Endothelial cell of umbilical vein (primary cell): ENCODE measurements around the gene SULF2. TPM values are rescaled to one million over a fixed set of nuclear protein-coding genes. Genes with fewer than 3 reads are reported as not detected.

Experiments
- BruUV-seq: library from RNA; stranded (reverse); fragments of 400-500 nt; replicated peaks from 2 replicates; lab custom pipeline; 2021; lab: Mats Ljungman, UMichigan
- CTCF ChIA-PET: fragments of 300-600, 350-600 bp; sonication (Branson Sonifier 250); formaldehyde crosslinking; loops from one replicate; lab custom pipeline; 2021; ENCODE audit warnings: antibody characterized with exemption, inconsistent platforms; lab: Charles Lee
- POLR2A ChIA-PET: fragments of 300-600, 350-600 bp; sonication (Branson Sonifier 250); formaldehyde crosslinking; loops from one replicate; lab custom pipeline; 2021; ENCODE audit warnings: antibody characterized with exemption, inconsistent platforms; lab: Charles Lee
- DNase-seq: peaks from one replicate; pipeline ENCODE4 v3.0.0-alpha.2; 2011; ENCODE audit warnings: low read depth, low spot score
- FAIRE-seq: peaks from 2 replicates; lab custom pipeline; 2011; peaks lifted over from hg19 to GRCh38; lab: Jason Lieb, UNC
- H2AFZ ChIP-seq: 2 replicates; pipeline ENCODE4 v1.6.0; 2012; ENCODE audit warnings: low read depth, low read length, control low read depth, inconsistent platforms
- H3K27ac ChIP-seq: 2 replicates; pipeline ENCODE4 v1.5.1; 2011; ENCODE audit warnings: low read depth, mild to moderate bottlenecking, control low read depth, low read length, moderate library complexity; ENCODE audit not compliant: insufficient read depth
- H3K27me3 ChIP-seq, 2 experiments: 2 replicates each; pipeline versions ENCODE4 v1.6.0 to v1.6.1; 2011; ENCODE audit warnings: low read length in 2 of 2, mixed read lengths in 1 of 2; ENCODE audit not compliant: control insufficient read depth in 2 of 2, insufficient read depth in 2 of 2
- H3K36me3 ChIP-seq, 2 experiments: 2 replicates in 1 of 2; 3 replicates in 1 of 2; pipeline ENCODE4 v1.5.1; 2011; ENCODE audit warnings: low read length in 2 of 2, mild to moderate bottlenecking in 1 of 2, moderate library complexity in 1 of 2; ENCODE audit not compliant: control insufficient read depth in 2 of 2, insufficient read depth in 2 of 2; ENCODE audit errors: extremely low read depth in 1 of 2
- H3K4me1 ChIP-seq: 3 replicates; pipeline ENCODE4 v1.5.1; 2011; ENCODE audit warnings: mild to moderate bottlenecking, low read length; ENCODE audit not compliant: control insufficient read depth, insufficient read depth; ENCODE audit errors: extremely low read depth
- H3K4me2 ChIP-seq: 2 replicates; pipeline ENCODE4 v1.6.1; 2011; ENCODE audit warnings: low read length, control low read depth, mixed read lengths; ENCODE audit not compliant: insufficient read depth
- H3K4me3 ChIP-seq, 3 experiments: fragments of 200-600 bp in 1 of 3; sonication (generic), shearing (Covaris generic) in 1 of 3; replicated peaks in 1 of 3; 2 replicates each; pipeline ENCODE4 v1.5.1; 2011 to 2016; ENCODE audit warnings: control low read depth in 3 of 3, low read length in 3 of 3, mild to moderate bottlenecking in 2 of 3, inconsistent platforms in 1 of 3, low read depth in 1 of 3, moderate library complexity in 1 of 3; ENCODE audit not compliant: insufficient read depth in 1 of 3
- H3K79me2 ChIP-seq: 2 replicates; pipeline ENCODE4 v1.6.0; 2012; ENCODE audit warnings: low read length, inconsistent platforms; ENCODE audit not compliant: control insufficient read depth, insufficient read depth
- H3K9ac ChIP-seq: replicated peaks from 2 replicates; pipeline ENCODE3; 2011; ENCODE audit warnings: low read length, control low read depth; ENCODE audit not compliant: insufficient read depth; ENCODE audit errors: extremely low read depth
- H3K9me1 ChIP-seq: replicated peaks from 3 replicates; pipeline ENCODE4 v1.6.0; 2011; ENCODE audit warnings: mild to moderate bottlenecking, low read length; ENCODE audit not compliant: control insufficient read depth, insufficient read depth; ENCODE audit errors: extremely low read depth
- H3K9me3 ChIP-seq: replicated peaks from 2 replicates; pipeline ENCODE4 v1.5.1; 2012; ENCODE audit warnings: low read length, inconsistent platforms; ENCODE audit not compliant: control insufficient read depth, insufficient read depth
- H4K20me1 ChIP-seq: replicated peaks from 2 replicates; pipeline ENCODE3; 2011; ENCODE audit warnings: mild to moderate bottlenecking, low read length; ENCODE audit not compliant: control insufficient read depth, insufficient read depth; ENCODE audit errors: extremely low read depth
- EZH2 ChIP-seq: IDR thresholded peaks from 2 replicates; pipeline ENCODE4 v1.6.1; 2012; ENCODE audit warnings: borderline replicate concordance, low read depth, mild to moderate bottlenecking, moderate library complexity, low read length, inconsistent platforms; ENCODE audit not compliant: severe bottlenecking
- FOS ChIP-seq: IDR thresholded peaks from 2 replicates; pipeline ENCODE4 v1.6.1; 2011; ENCODE audit warnings: mild to moderate bottlenecking, low read length, moderate library complexity, borderline replicate concordance; ENCODE audit not compliant: insufficient read depth
- GATA2 ChIP-seq: IDR thresholded peaks from 2 replicates; pipeline ENCODE4 v1.7.0; 2011; ENCODE audit warnings: low read depth, mild to moderate bottlenecking, moderate library complexity, mixed read lengths, low read length; ENCODE audit not compliant: insufficient read length, insufficient read depth
- JUN ChIP-seq: IDR thresholded peaks from 2 replicates; pipeline ENCODE4 v1.6.1; 2011; ENCODE audit warnings: borderline replicate concordance, low read depth; ENCODE audit not compliant: insufficient read length, insufficient read depth
- MAX ChIP-seq: IDR thresholded peaks from 2 replicates; pipeline ENCODE4 v1.6.1; 2011; ENCODE audit not compliant: insufficient read depth, insufficient read length
- MYC ChIP-seq: IDR thresholded peaks from one replicate; pipeline ENCODE4 v1.6.1; 2011; ENCODE audit warnings: mild to moderate bottlenecking, low read depth, low read length
- POLR2A ChIP-seq: IDR thresholded peaks from 2 replicates; pipeline ENCODE4 v1.6.1; 2012; ENCODE audit warnings: low read depth, mild to moderate bottlenecking, control low read depth, low read length
- POLR2AphosphoS5 ChIP-seq: IDR thresholded peaks from 2 replicates; pipeline ENCODE4 v1.6.1; 2012; ENCODE audit warnings: low read depth, mild to moderate bottlenecking, control low read depth, low read length, moderate library complexity; ENCODE audit not compliant: insufficient read depth
- dilution Hi-C: fragments of 300-500 bp; cut with MboI; formaldehyde crosslinking; loops from one replicate; pipeline ENCODE4 v1.15.0; 2019; ENCODE audit warnings: low sequenced_read_pairs; ENCODE audit not compliant: extremely low pct_ligation_motif_present
- intact Hi-C: fragments of 100-400 bp; cut with micrococcal nuclease; formaldehyde crosslinking; loops from one replicate; pipeline ENCODE4 v1.10.0; 2022
- polyA plus RNA-seq, 4 experiments: library from polyadenylated mRNA; depleted of rRNA in 3 of 4; stranded (reverse) in 3 of 4; unstranded in 1 of 4; fragments of >200 nt; gene quantifications; 2 replicates each; pipeline versions ENCODE4 v1.2.1 to v1.2.3, GENCODE V29; 2011 to 2012; ENCODE audit warnings: missing spikeins in 1 of 4
- total RNA-seq: library from RNA; stranded (reverse); gene quantifications from 2 replicates; pipeline ENCODE4 v1.2.3, GENCODE V29; 2021
- TF ChIP-seq, protein P1 (sequence below), 2 donors: IDR thresholded peaks; 1 replicate in 1 of 2; 2 replicates in 1 of 2; pipeline ENCODE4 v1.5.1; 2011; ENCODE audit warnings: low read length in 2 of 2, mild to moderate bottlenecking in 2 of 2, moderate library complexity in 2 of 2, control low read depth in 1 of 2, inconsistent platforms in 1 of 2, low read depth in 1 of 2; ENCODE audit not compliant: insufficient read depth in 1 of 2; ENCODE audit errors: extremely low read depth in 1 of 2

The SULF2 gene
- total and polyA plus RNA-seq, 2 donors (not counting 3 experiments of a cell fraction or from before 2014, with no cell fraction given): 58.5 to 160 TPM

DNA sequence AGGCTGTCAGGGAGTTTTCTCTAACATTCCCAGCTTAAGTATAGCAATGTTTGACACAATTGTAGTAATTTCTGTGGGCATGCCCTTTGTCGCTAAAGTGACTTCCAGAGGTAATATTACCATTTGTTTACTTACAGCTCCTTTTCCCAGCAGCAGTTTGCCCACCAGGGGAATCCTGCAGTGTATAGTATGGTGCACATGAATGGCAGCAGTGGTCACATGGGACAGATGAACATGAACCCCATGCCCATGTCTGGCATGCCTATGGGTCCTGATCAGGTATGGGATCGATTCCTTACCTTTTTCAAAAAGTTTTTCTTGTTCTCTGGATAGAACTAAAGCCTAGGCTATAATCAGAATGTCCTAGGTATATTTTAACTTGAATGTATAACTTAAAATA is 132.5 kb downstream of the SULF2 start:
- Histone ChIP-seq H4K20me1 (no peaks in the 10 kb centered on the region), H3K9me1 (no peaks in the 10 kb centered on the region), H2AFZ (no peak overlapping the region), H3K79me2 (no peaks in the 10 kb centered on the region), H3K9me3 (no peaks in the 10 kb centered on the region), H3K4me1 (peaks cover 17% of the 10 kb centered on the region), H3K27ac (no peak overlapping the region), H3K9ac (no peak overlapping the region), H3K36me3 (peaks cover 9 to 22% of the 10 kb centered on the region in 2 experiments), H3K4me2 (no peak overlapping the region), H3K27me3 (no peaks in the 10 kb centered on the region), H3K4me3 (no peak overlapping the region)
- ChIA-PET POLR2A (no interaction called here), CTCF (interaction anchor here (1.8 kb wide), 1 partner anchor 968 kb away, joined by 8 read pairs; no protein-coding TSS in a partner anchor)
- FAIRE-seq: no peak
- intact Hi-C loops (no loop called here), dilution Hi-C loops (no loop called here)
- DNase-seq: no peak
- no TSS peak for BruUV-seq
- TF ChIP-seq GATA2 (no peak), JUN (no peak), MYC (no peak), POLR2A (no peak), MAX (no peak), POLR2AphosphoS5 (no peak)

DNA sequence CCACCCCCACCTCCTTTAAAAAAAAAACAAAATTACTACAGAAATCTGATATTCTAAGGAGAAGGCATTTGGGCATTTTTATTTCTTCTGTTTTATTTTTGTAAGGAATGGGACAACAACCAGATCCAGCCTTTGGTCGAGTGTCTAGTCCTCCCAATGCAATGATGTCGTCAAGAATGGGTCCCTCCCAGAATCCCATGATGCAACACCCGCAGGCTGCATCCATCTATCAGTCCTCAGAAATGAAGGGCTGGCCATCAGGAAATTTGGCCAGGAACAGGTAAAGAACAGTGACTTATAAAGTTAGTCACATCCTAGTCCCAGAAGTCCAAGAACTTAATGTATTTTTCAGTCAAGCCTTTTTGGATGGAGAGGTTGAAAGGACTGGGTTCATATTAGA is 133.0 kb downstream of the SULF2 start:
- H3K4me2 ChIP-seq: no peak overlapping the region
- no peak for TF ChIP-seq MAX
- no peak for TF ChIP-seq EZH2
- TF ChIP-seq GATA2: no peak
- TF ChIP-seq, protein P1, sequence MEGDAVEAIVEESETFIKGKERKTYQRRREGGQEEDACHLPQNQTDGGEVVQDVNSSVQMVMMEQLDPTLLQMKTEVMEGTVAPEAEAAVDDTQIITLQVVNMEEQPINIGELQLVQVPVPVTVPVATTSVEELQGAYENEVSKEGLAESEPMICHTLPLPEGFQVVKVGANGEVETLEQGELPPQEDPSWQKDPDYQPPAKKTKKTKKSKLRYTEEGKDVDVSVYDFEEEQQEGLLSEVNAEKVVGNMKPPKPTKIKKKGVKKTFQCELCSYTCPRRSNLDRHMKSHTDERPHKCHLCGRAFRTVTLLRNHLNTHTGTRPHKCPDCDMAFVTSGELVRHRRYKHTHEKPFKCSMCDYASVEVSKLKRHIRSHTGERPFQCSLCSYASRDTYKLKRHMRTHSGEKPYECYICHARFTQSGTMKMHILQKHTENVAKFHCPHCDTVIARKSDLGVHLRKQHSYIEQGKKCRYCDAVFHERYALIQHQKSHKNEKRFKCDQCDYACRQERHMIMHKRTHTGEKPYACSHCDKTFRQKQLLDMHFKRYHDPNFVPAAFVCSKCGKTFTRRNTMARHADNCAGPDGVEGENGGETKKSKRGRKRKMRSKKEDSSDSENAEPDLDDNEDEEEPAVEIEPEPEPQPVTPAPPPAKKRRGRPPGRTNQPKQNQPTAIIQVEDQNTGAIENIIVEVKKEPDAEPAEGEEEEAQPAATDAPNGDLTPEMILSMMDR (IDR thresholded peaks at IDR 0.05; ENCODE audit: extremely low read depth in 1 of 2, insufficient read depth in 1 of 2, low read depth in 1 of 2, low read length in 2 of 2): no peak
- no peak for TF ChIP-seq POLR2A
- TF ChIP-seq POLR2AphosphoS5: no peak
- no peak for TF ChIP-seq MYC
- no peak for TF ChIP-seq FOS
- no peak for TF ChIP-seq JUN
- H3K4me1 ChIP-seq: peaks cover 17% of the 10 kb centered on the region
- FAIRE-seq (no peak), DNase-seq (no peak)
- H3K9ac ChIP-seq: no peak overlapping the region
- peaks cover 9 to 22% of the 10 kb centered on the region in 2 experiments for H3K36me3 ChIP-seq
- H3K27me3 ChIP-seq: no peaks in the 10 kb centered on the region
- H2AFZ ChIP-seq: no peak overlapping the region
- dilution Hi-C loops (no loop called here), intact Hi-C loops (no loop called here)
- H3K79me2 ChIP-seq: no peaks in the 10 kb centered on the region
- H3K27ac ChIP-seq: no peak overlapping the region
- no peak overlapping the region for H3K4me3 ChIP-seq
- H3K9me1 ChIP-seq: no peaks in the 10 kb centered on the region
- no peaks in the 10 kb centered on the region for H3K9me3 ChIP-seq
- H4K20me1 ChIP-seq: no peaks in the 10 kb centered on the region
- CTCF ChIA-PET: no interaction called here
- POLR2A ChIA-PET: no interaction called here
- no TSS peak for BruUV-seq
